ENCODE measurements around the gene FAM53A.
"Not testable (repeated sequence)": the region's sequence is repeated elsewhere in the genome, so short reads cannot be mapped to it uniquely, and the experiment has no call there.

FAM53A gene

DNA sequence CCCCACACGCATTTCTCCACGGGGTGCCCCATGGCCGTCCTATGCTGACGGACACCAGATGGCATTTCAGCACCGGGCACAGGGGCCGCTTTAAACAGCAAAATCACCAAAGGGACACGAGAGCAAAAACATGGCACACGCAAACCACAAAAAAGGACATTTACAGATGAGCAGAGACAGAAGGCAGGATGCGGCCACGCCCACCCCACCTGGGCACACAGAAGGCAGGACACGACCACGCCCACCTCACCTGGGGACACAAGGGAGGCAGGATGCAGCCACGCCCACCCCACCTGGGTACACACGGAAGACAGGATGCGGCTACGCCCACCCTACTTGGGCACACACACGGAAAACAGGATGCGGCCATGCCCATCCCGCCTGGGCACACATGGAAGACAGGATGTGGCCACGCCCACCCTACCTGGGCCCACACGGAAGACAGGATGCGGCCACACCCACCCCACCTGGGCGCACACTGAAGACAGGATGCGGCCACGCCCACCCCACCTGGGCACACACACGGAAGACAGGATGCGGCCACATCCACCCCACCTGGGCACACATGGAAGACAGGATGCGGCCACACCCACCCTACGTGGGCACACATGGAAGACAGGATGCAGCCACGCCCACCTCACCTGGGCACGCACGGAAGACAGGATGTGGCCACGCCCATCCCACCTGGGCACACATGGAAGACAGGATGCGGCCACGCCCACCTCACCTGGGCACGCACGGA is 69.1 kb downstream of the FAM53A start:
- intact Hi-C loops (cut with micrococcal nuclease) = no loop called here
- Mint-ChIP-seq H3K4me1 (ENCODE audit: low read depth) (no peaks in the 10 kb centered on the region), H3K36me3 (ENCODE audit: low read depth) (no peaks in the 10 kb centered on the region), H3K27me3 (no peaks in the 10 kb centered on the region), H3K4me3 (no peak overlapping the region), H3K27ac (no peak overlapping the region), H3K9me3 (peaks cover 12% of the 10 kb centered on the region)

DNA sequence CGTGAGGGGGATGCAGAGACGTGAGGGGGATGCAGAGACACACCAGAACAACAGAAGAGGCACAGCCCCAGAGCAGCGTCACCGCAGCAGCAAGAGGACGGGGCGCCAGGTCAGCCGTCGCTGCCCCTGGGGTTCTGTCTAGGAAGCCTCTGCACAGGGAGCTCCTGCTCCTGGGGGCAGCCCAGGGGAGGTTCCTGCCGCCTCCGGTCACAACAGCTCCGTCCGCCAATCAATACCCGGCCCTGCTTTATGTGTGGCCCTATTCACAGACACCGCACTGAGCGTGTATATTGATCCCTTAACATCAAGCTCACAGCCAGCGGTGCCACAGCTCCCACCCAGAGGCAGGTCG is 69.6 kb downstream of the FAM53A start:
- Mint-ChIP-seq H3K4me3 (no peak overlapping the region), H3K9me3 (peaks cover 12% of the 10 kb centered on the region), H3K4me1 (ENCODE audit: low read depth) (no peaks in the 10 kb centered on the region)

DNA sequence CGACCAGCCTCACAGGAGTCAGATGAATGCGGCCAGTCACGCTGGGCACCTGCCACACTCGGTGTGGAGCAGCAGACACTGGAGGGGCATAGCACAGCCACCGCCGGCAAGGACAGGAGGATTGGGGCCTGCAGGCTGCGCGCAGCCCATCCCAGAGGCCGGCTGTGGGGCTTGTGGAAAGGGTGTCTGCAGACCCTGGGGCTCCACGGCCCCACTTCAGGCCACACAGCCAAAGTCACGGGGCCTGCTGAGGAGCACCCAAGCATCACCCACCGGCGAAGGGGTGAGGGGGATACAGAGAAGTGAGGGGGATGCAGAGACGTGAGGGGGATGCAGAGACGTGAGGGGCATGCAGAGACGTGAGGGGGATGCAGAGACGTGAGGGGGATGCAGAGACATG is 70.1 kb downstream of the FAM53A start:
- Mint-ChIP-seq H3K27ac (no peak overlapping the region), H3K27me3 (no peaks in the 10 kb centered on the region), H3K4me3 (no peak overlapping the region), H3K36me3 (ENCODE audit: low read depth) (no peaks in the 10 kb centered on the region), H3K4me1 (ENCODE audit: low read depth) (no peaks in the 10 kb centered on the region), H3K9me3 (peaks cover 12% of the 10 kb centered on the region)
- intact Hi-C loops (cut with micrococcal nuclease) = no loop called here

More for the DNA sequence above, 69.6 kb downstream of the FAM53A start:
- Mint-ChIP-seq H3K27me3 (no peaks in the 10 kb centered on the region), H3K36me3 (ENCODE audit: low read depth) (no peaks in the 10 kb centered on the region), H3K27ac (no peak overlapping the region)
- intact Hi-C loops (cut with micrococcal nuclease) = no loop called here

GRCh38 chr4:1613099-1613495 is 71.0 kb downstream of the FAM53A start:
- H3K9me3 Mint-ChIP-seq = peaks cover 10% of the 10 kb centered on the region
- intact Hi-C loops (cut with micrococcal nuclease) = no loop called here
- no peaks in the 10 kb centered on the region for H3K36me3 Mint-ChIP-seq (ENCODE audit: low read depth)
- no peaks in the 10 kb centered on the region for H3K4me1 Mint-ChIP-seq (ENCODE audit: low read depth)
- H3K27me3 Mint-ChIP-seq = no peaks in the 10 kb centered on the region
- H3K27ac Mint-ChIP-seq = no peak overlapping the region
- no peak overlapping the region for H3K4me3 Mint-ChIP-seq

- Mint-ChIP-seq H3K27me3 (no peaks in the 10 kb centered on the region), H3K27ac (no peak overlapping the region), H3K36me3 (ENCODE audit: low read depth) (no peaks in the 10 kb centered on the region), H3K4me1 (ENCODE audit: low read depth) (no peaks in the 10 kb centered on the region), H3K4me3 (no peak overlapping the region), H3K9me3 (peaks cover 4% of the 10 kb centered on the region)
- intact Hi-C loops (cut with micrococcal nuclease) = no loop called here
Measured at GRCh38 chr4:1612278-1613098, 71.6 kb downstream of the FAM53A start.

DNA sequence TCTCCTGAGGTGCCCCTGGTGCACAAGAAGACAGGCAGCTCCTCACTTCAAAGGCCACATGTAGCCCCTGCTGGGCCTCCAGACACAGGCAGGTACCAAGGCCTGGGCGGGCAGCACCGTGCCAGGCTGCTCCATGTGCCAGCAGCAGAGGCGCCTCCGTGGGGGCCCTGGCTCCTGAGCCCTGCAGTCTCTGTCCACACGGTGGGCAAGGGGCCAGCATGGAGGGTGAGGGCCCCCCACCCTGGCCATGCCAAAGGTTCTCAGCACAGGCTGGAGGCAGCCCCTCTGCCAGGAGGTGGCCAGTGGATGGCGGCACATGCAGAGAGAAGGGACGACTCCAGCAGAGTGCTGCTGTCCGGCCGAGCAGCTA is 72.6 kb downstream of the FAM53A start:
- intact Hi-C loops (cut with micrococcal nuclease) = no loop called here
- Mint-ChIP-seq H3K36me3 (ENCODE audit: low read depth) (no peaks in the 10 kb centered on the region), H3K4me3 (no peak overlapping the region), H3K9me3 (no peaks in the 10 kb centered on the region), H3K4me1 (ENCODE audit: low read depth) (no peaks in the 10 kb centered on the region), H3K27ac (no peak overlapping the region), H3K27me3 (no peaks in the 10 kb centered on the region)

GRCh38 chr4:1610791-1611500 is 73.2 kb downstream of the FAM53A start:
- no peaks in the 10 kb centered on the region for H3K27me3 Mint-ChIP-seq
- no peaks in the 10 kb centered on the region for H3K9me3 Mint-ChIP-seq

DNA sequence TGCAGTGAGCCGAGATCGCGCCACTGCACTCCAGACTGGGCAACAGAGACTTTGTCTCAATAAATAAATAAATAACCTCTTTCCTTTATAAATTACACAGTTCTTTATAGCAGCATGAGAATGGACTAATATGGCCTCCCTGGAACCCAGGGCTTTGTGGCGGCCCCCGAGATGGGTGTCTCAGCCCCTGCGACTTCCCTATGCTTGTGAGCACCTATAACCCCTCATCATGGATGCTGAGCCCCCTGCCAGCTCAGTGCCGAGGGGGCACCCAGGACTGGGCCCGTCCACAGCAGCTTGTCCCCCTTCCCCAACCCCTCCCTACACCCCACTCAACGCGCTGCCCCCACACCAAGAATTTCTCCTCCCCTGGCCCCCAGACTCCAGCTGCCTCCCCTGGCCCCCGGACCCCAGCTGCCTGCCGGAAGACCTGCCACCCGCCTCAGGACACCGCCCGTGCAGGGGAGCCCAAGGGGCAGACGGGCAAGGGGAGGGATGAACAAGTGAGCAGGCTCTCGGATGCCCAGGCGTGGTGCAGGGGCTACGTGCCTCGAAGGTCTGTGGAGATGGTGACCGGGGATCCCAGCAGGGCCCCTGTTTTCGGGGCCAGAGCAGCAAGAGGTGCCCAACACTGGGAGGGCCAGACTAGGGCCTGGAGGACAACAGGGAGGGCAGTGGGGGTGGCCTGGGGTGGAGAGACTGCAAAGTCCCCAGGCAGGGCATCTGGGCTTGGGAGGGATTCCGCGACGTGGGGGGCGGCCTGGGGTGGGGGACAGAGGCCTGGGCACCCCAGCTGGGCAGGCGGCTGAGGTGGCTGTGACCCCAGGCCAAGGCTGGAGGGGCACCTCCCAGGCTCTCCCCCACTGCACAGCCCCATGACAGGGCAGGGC is 74.0 kb downstream of the FAM53A start:
- Mint-ChIP-seq H3K4me3 (no peak overlapping the region), H3K36me3 (ENCODE audit: low read depth) (no peaks in the 10 kb centered on the region), H3K27me3 (peaks cover 4% of the 10 kb centered on the region), H3K4me1 (ENCODE audit: low read depth) (no peaks in the 10 kb centered on the region), H3K9me3 (no peaks in the 10 kb centered on the region), H3K27ac (no peak overlapping the region)
- intact Hi-C loops (cut with micrococcal nuclease) = no loop called here

More at GRCh38 chr4:1610791-1611500, 73.2 kb downstream of the FAM53A start:
- Mint-ChIP-seq H3K36me3 (ENCODE audit: low read depth) (no peaks in the 10 kb centered on the region), H3K4me3 (no peak overlapping the region), H3K27ac (no peak overlapping the region), H3K4me1 (ENCODE audit: low read depth) (no peaks in the 10 kb centered on the region)
- intact Hi-C loops (cut with micrococcal nuclease) = no loop called here

DNA sequence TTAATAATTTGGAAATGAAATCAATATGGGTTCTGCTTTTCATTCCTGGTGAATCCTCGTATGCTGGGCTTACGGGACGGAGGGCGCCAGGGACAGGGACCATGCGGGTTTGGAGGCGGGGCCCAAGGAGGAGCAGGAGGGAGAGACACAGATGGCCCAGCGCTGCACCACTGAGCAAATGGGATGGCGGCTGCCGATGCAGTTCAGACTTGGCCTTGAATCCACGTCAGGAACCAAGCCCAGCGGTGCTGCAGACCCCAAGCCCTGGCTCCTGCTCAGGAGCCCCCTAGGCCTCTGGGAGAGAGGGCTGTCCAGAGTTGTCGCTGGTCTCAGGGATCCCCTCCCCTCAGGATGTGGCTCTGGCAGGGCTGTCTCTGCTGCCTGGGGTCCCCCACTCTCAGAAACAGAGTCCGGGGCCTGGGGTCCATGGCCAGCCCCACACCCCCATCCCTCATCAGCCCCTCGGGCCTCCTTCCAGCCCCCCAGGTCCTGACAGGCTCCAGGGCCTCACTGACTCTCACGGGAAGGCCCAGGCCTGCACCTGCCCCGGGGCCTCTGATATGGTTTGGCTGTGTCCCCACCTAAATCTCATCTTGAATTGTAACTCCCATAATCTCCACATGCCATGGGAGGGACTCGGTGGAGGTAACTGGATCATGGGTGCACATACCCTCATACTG is 75.2 kb downstream of the FAM53A start:
- H3K36me3 Mint-ChIP-seq (ENCODE audit: low read depth) = no peaks in the 10 kb centered on the region
- intact Hi-C loops (cut with micrococcal nuclease) = no loop called here
- no peaks in the 10 kb centered on the region for H3K4me1 Mint-ChIP-seq (ENCODE audit: low read depth)
- H3K27ac Mint-ChIP-seq = no peak overlapping the region
- no peaks in the 10 kb centered on the region for H3K9me3 Mint-ChIP-seq
- no peak overlapping the region for H3K4me3 Mint-ChIP-seq
- H3K27me3 Mint-ChIP-seq = peaks cover 11% of the 10 kb centered on the region

DNA sequence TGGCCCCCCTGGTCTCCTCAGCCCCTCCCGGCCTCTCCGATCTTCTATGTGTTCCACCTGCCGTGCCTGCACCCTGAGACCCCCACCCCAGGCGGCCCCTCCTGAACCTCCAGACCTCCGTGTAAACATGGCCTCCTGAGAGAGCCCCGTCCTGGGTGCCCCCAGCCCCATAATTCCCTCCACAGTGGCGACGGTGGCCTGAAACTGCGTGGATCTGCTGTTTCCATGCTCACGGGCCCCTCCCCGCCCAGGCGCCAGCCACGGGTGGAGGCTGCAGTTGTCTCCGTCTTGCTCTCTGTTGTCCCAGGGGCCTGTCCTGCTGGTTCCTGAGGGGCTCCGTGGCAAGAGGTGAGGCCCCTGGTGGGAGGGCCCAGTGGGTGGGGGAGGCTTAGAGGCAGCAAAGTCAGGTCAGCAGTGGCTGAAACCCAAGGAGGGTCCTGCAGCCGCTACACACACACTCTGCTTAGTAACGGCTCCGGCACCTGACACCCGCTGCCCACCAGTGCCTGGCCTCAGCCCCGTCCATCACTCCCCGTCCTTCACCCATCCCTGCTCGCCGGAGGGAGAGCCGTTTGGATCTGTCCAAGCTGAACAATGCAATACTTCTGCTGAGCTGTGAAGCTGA is 75.8 kb downstream of the FAM53A start:
- Mint-ChIP-seq H3K27me3 (peaks cover 11% of the 10 kb centered on the region), H3K27ac (no peak overlapping the region), H3K4me3 (no peak overlapping the region), H3K4me1 (ENCODE audit: low read depth) (no peaks in the 10 kb centered on the region), H3K36me3 (ENCODE audit: low read depth) (no peaks in the 10 kb centered on the region), H3K9me3 (no peaks in the 10 kb centered on the region)
- intact Hi-C loops (cut with micrococcal nuclease) = no loop called here

GRCh38 chr4:1607436-1608195 is 76.5 kb downstream of the FAM53A start:
- H3K27ac Mint-ChIP-seq; H3K36me3 Mint-ChIP-seq (ENCODE audit: low read depth); H3K4me3 Mint-ChIP-seq; H3K9me3 Mint-ChIP-seq; intact Hi-C loops (cut with micrococcal nuclease); H3K4me1 Mint-ChIP-seq (ENCODE audit: low read depth): not testable (repeated sequence)
- peaks cover 11% of the 10 kb centered on the region for H3K27me3 Mint-ChIP-seq

DNA sequence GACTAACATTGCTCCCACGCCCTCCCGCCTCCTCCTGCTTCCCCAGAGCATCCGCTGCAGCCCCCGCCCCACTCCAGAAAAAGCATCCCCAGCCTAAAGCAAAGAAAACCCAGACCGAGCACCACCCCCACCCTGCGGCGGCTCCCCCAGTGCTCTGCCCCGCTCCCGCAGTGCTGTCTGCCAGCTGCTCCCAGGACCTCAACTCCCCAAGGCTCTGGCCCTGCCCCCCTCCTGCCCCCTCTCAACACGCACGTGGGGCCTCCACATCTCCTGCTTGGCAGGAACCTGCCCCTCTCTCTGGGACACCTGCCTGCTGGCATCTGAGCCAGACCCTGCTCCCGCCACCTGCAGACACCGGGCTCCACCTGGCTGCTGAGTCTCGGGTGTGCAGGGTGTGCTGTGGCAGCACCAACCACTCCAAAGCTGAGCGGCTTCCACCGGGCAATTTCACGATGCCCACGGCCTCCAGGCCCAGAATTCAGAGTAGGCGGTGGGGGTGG is 79.4 kb downstream of the FAM53A start:
- intact Hi-C loops (cut with micrococcal nuclease) = no loop called here

More for the DNA sequence above, 79.4 kb downstream of the FAM53A start:
- Mint-ChIP-seq H3K9me3 (no peaks in the 10 kb centered on the region), H3K36me3 (ENCODE audit: low read depth) (no peaks in the 10 kb centered on the region), H3K27me3 (peaks cover 11% of the 10 kb centered on the region), H3K27ac (no peak overlapping the region), H3K4me3 (no peak overlapping the region), H3K4me1 (ENCODE audit: low read depth) (no peaks in the 10 kb centered on the region)

Data from dendritic cell treated with granulocyte-macrophage colony-stimulating factor and Interleukin-4, amounts not matched to agents 40 ng/mL and 50 ng/mL, for 4 days (primary cell).